ENCODE data around the gene KDM5B.

The KDM5B gene

GRCh38 chr1:202711949-202712635, 96.1 kb downstream of the KDM5B start:
- DNase-seq: no peak

- no peak for DNase-seq
These were observed 97.9 kb downstream of the KDM5B start, which contains the start of gene SYT2 for GRCh38 chr1:202710070-202711045. Gene SYT2, minus strand, starts transcription at chr1:202710454. Its CDS starts 104,682 bp downstream, at chr1:202605772.

DNA sequence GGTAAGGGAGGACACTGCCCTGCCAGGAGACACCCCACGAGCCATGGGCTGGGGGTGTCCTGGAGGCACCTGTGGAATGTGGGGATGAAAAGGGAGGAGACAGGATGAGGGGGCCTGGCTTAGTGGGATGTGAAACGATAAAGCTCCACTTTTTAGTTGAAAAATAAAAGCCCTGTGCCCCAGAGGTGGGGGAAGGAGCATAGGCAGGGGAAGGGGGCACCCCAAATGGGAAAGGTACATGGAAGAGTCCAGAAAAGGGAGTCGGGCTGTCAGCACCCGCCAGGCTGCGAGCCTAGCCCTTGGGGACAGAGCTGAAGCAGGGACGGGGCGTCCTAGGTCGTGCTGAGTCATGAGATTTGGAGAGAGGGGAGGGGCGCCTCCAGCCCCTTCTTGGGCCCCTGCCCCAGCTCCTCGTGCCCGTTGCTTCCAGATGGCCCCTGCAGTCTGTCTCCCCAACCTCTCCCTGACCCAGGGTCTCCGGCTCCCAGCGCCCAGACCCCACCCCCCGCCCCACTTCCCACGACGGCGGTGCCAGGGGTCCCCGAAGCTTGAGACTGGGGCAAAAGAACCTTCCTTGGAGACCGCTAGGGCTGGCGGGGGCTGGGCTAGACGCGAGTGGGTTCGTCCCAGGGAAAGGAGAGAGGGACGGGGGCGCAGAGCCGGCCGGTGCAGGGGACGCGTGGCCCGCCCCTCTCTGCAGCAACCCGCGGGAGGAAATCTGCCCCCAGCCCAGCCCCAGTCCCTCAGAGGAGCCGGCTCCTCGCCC, 98.8 kb downstream of the KDM5B start:
- DNase-seq: no peak

DNA sequence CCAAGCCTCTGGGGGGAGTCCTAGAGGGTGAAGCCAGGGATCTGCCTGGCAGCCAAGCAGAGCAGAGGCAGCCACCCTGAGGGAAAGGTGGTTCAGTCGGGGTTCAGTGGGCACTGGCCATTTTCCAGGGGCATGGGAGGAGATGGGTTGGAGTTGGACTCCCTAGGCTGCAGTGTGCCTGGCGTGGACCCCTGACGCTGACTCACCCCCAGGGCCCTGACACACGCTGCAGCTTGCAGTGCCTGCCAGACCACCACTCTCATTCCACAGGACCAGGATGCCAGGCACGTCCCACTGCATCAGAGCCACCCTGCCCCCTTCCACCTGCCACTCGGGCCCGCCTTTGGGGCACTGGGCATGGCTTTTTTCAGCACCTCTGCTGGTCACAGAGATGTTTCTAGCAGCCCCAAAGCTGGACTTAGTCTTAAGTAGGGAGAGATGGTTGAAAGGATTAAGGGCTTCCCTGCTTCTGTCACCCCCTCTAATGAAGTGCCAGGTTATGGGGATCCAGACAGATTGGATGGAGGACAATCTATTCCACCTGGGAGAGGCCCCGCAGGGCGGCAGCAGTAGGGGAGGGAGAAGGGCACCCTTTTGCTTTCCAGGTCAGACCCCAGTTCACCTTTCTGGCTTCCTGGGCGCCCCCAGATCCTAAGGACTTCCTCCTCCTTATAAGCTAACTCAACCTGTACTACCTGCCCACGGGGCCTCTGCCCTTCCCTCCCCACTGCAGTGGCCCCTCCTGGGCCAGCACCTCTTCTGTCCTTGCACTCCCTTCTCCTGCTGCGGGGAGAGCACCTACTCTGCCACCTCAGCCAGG, 99.6 kb downstream of the KDM5B start:
- no peak for DNase-seq

DNA sequence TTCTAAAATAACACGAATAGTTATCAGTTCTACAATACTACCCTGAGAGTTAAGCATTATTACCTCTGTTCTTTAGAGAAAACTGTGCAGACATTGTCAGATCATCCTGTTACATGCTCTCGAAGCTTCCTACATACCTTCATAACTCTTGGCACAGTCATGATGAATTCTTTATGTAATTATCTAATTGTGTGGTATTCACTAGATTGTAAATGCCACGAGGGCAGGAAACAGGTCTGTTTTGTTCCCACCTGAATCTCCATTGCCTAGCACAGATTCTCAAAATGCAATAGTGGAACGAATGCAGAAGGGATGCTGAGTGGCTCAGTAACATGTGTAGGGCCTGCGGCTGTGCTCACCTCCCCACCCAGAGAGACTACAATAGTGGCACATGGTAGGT, 101.4 kb downstream of the KDM5B start:
- DNase-seq: no peak

- DNase-seq: no peak
These were observed 103.6 kb downstream of the KDM5B start for GRCh38 chr1:202704601-202705000.

- DNase-seq: no peak
These were observed 105.0 kb downstream of the KDM5B start for GRCh38 chr1:202703191-202703590.

DNA sequence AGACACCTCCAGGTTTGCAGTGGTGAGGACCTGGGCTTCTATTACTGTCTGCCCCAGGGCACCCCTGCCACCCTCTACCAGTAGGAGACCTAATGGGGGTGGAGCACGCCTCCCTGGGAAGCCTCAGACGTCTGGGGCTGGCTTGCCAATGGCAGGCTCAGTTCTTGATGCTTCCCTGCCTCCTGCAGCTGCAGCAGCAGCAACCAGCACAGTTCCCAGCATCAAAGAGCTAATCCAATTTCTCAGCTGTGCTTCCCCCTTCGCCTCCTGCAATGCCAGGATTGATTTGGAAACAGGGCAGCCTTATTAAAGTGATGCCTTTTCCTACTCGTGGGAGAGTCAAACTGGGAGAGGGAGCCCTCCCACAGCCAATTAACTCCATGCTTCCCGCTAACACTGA, 106.1 kb downstream of the KDM5B start:
- DNase-seq: no peak

DNA sequence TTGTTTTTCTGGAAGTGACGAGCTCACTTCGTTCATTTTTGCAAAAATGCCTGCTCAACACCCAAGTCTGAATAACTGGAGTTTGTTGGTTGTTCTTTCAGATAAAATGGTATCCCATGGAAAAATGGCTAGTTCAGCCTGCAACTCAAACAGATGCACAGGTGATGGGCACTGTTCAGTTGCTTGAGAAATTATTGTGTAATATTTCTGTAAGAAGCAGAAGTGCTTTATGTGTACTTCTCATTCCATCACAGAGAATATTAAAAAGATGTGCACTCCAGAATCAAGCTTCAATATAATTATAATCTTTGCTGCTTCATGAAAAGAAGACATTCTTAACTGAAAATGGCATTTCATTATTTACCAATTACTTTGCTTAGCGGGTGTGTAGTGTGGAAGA, 107.0 kb downstream of the KDM5B start:
- DNase-seq: no peak

- no peak for DNase-seq
These were observed 108.2 kb downstream of the KDM5B start for GRCh38 chr1:202700061-202700460.

- DNase-seq: no peak
These were observed 109.9 kb downstream of the KDM5B start for GRCh38 chr1:202698276-202698675.

GRCh38 chr1:202697038-202697437, 111.2 kb downstream of the KDM5B start:
- DNase-seq: no peak

GRCh38 chr1:202694314-202694713, 113.9 kb downstream of the KDM5B start:
- no peak for DNase-seq

DNA sequence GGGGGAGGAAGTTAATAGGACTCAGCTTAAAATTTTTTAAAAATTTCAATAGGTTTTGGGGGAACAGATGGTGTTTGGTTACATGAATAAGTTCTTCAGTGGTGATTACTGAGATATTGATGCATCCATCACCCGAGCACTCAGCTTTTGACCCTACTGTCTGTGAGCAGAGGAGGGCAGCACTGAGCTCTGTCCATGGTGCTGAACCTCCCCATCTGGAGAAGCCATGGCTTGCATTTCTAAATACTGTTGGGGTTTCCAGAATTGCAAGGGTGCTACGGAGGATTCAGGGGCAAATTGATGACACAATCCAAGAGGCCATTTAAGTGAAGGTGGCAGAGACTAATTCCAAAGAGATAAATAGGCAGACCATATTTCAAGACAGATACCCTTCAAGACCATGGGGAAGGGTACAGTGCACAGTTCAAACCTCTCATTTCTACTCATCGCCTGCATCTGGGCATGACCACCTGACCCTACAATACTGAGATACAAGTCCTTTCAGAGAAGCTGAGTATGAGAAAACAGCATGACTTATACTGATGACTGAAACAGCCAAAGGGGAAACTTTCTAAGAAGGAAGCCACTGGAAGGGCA, 115.2 kb downstream of the KDM5B start:
- DNase-seq: peak; percentile 72

DNA sequence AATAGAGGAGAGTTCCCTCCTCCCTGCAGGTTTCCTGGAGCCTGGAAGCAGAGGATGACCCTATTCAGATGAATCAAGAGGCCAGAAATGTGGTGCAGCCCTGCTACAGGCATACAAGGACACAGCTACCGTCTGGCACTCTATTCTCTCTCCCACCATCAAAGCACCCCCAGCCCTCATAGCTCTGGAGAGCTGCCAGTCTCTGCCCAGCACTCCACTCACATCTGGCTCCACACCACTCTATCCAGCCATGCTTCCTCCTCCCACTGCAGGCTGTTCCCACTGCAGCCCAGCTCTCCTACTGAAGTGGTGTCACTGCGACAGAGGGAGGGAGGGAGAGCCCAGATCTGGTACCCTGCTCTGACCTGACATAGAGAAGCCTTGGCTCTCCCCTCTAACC, 116.4 kb downstream of the KDM5B start:
- no peak for DNase-seq

DNA sequence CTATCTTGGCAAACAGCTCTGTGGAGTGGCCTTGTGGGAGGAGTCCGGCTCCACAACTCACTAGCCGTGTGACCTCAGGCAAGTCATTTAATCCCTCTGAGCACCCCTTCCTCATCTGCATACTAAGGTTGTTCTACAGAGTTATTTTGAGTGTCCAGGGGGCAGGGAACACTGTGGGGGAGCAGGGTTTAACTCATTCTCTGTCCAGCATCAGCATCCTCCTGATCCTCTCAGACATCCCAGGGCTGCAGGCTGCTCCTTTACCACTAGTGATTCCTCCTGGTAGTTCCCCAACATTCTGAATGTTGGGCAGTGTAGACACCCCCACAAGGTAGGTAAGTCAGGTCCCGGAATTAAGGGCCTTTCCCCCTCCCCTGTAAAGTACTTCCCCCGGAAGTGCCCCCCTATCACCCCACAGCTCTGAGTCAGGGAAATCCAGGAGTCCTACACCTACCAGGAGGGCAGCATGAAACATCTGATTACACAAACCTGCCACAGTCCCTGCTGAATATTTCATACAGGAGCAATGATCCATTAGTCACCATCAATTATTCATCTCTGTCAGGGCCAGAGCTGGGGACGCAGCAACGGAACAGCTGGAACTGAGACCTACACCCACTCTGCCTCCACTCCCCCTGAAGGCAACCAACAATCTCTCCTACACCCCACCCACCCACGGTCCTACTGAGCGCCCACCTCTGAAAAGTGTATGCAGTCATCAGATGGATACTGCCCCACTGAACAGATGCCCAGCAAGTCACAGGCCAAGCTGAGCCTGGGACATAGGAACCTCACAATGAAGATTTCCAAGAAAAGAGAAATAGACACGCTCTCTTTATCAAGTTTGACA, 118.5 kb downstream of the KDM5B start:
- DNase-seq: no peak

DNA sequence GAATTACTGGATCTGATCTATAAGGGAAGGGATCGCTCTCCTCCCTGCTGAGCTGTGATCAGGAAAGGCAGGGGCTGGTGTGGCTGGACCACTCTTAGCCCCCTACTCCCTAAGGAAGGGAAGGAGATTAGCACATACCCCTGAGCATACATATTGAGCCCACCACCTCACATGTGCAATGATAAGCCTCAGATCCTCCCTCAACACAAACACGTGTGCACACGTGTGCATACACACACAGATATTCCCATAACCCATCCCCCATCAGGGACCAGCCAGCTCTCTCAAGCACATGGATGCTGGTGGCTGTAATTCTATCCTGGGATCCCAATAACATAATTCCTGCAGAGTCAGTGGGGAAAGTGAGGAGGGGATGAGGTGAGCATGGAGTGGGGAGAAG, 119.1 kb downstream of the KDM5B start:
- DNase-seq: no peak

GRCh38 chr1:202688401-202688800, 119.8 kb downstream of the KDM5B start:
- peak; percentile 3 for DNase-seq

GRCh38 chr1:202687798-202688197, 120.4 kb downstream of the KDM5B start:
- DNase-seq: no peak

- DNase-seq: no peak
These were observed 120.9 kb downstream of the KDM5B start for GRCh38 chr1:202687370-202687769.

GRCh38 chr1:202685641-202686040, 122.6 kb downstream of the KDM5B start:
- no peak for DNase-seq
